GM18909 (cell line): ENCODE data around the gene ZNF398.

Source experiments
- ATAC-seq: cut with Tn5 transposase; IDR thresholded peaks from one replicate; pipeline ENCODE4 v1.9.1; 2021; ENCODE audit warnings: mild to moderate bottlenecking; ENCODE audit not compliant: unreplicated experiment, poor library complexity

The ZNF398 gene

DNA sequence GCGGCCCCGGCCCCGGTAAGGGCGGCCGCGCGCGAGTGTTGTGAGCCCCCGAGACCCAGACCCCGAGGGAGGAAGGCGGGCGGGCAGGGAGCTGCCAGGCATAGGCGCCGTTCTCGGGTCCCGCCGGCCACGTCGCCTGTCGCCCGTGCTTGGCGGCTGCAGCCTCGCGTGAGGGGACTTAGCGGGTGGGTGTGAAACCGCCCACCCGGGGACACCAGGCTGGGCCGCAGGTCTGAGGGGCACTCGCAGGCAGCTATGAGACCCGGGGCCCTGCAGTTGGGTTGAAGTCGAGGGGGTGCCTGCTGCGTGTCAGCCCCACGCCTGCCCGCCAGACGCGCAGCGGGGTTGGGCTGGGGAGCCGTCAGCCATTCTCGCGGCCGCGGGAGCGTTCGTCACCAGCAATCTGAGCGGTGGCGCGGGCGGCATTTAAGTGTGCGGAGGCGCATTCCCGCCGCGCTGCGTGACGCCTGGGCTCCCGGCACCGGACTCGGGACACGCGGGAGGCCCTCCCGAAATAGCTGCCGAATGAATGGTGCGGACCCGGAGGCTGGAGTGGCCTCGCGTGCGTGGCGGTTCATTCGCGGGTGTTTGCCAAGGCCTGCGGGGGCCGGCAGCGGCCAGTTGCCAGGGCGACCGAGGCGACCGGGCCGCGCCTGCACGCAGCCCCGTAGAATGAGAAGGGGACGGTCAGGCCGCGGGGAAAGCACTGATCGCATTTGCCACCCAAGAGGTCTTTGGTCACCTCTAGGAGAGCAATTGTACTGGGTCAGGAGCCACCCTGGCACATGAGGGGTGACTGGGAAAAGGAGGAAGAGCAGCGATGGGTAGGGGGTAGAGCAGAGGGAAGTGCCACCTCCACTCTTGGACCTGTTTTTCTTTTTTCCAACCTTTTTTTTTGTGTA is 750 bp downstream of the ZNF398 start:
- ATAC-seq = peak; percentile 33

GRCh38 chr7:149150981-149151380 is 3.7 kb downstream of the ZNF398 start:
- no peak for ATAC-seq

GRCh38 chr7:149153346-149153745 is 6.1 kb downstream of the ZNF398 start:
- no peak for ATAC-seq

DNA sequence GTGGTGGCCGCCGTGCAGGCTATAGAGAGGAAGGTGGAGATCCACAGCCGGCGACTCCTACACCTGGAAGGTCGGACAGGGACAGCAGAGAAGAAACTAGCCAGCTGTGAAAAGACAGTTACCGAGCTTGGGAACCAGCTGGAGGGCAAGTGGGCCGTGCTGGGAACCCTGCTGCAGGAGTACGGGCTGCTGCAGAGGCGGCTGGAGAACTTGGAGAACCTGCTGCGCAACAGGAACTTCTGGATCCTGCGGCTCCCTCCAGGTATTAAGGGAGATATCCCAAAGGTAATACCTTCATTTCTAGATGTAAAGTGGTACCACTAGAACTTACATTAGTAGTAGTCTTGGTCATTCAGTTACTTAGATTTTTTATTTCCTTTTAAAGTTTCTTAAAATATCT is 6.8 kb downstream of the ZNF398 start:
- ATAC-seq = no peak

- ATAC-seq = no peak
These were observed 9.6 kb downstream of the ZNF398 start for GRCh38 chr7:149156898-149157297.

DNA sequence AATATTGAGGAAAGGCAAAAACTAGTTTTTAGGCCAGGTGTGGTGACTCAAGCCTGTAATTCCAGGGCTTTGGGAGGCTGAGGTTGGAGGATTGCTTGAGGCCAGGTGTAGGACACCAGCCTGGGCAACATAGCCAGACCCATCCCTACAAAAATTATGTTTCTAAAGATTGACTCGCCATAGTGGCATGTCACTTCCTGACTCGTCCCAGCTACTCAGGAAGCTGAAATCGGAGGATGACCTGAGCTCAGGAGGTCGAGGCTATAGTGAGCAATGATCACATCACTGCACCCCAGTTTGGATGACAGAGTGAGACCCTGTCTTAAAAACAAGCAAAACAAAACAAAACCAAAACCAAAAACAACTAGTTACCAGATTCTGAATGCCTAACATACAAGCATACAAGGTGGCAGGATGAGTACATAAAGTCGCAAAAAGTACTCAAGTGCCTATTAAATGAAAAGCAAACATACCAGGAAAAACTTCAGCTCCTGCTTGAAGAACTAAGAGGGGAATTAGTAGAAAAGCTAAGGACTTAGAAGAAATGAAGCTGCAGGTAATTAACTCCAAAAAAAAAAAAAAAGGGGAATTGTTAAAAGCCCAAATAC is 14.1 kb downstream of the ZNF398 start:
- ATAC-seq = no peak

- no peak for ATAC-seq
These were observed 18.9 kb downstream of the ZNF398 start for GRCh38 chr7:149166142-149166541.

- no peak for ATAC-seq
These were observed 19.5 kb downstream of the ZNF398 start for GRCh38 chr7:149166630-149167352.

DNA sequence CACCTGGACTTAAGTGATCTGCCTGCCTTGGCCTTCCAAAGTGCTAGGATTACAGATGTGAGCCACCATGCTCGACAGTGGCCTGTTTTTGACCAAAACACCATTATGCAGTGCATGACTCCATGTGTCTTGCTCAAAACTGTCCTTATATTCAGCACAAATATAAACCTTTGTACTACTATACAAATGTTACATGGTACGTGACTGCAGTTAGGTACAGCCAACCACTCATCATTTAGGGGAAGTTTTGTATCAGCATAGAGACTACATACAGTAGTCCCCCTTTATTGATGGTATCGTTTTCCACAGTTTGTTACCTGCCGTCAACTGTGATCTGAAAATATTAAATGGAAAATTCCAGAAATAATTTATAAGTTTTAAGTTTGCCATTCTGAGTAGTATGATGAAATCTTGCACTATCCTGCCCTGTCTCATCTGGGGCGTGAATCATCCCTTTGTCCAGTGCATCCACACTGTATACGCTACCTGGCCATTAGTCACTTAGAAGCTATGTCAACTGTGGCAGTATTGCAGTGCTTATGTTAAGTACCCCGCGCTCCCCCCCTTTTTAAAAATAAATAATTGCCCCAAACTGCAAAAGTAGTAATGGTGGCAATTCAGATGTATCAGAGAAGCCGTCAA is 24.8 kb downstream of the ZNF398 start:
- no peak for ATAC-seq

DNA sequence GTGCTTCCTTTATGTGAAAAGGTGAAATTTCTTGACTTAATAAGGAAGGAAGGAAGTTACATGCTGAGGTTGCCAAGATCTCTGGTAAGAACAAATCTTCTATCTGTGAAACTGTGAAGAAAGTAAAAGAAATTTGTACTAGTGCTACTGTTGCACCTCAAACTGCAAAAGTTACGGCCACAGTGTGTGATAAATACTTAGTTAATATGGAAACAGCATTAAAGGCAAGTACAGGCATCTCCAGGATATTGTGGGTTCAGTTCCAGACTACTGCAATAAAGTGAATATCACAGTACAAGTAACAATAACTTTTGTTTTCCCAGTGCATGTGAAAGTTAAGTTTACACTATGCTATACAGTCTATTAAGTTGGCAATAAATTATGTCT is 25.3 kb downstream of the ZNF398 start:
- no peak for ATAC-seq

DNA sequence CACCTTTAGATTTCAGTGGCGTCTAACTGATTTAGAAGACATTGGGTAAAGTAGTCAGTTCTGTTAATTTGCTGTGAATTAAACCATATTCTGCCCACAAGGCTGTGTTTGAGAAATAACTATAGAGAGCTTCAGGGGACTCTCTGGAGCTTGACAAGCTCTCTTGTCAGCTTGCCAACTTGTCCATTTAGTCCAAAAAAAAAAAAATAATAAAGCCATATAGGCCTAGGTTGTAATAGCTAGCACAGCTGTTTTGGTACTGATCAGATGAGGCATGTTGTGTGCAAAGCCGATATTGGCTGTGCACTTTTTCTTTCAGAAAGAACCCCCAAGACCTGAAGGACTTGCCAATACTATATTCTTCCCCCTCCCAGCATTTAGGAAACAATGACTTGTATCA is 27.9 kb downstream of the ZNF398 start:
- ATAC-seq = no peak

DNA sequence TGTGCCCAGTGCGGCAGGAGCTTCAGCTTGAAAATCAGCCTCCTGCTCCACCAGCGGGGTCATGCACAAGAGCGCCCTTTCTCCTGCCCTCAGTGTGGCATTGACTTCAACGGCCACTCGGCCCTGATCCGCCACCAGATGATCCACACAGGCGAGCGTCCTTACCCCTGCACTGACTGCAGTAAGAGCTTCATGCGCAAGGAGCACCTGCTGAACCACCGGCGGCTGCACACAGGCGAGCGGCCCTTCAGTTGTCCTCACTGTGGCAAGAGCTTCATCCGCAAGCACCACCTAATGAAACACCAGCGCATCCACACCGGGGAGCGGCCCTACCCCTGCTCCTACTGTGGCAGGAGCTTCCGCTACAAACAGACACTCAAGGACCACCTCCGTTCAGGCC is 32.0 kb downstream of the ZNF398 start:
- no peak for ATAC-seq

GRCh38 chr7:149180722-149181449 is 33.6 kb downstream of the ZNF398 start:
- ATAC-seq = no peak

DNA sequence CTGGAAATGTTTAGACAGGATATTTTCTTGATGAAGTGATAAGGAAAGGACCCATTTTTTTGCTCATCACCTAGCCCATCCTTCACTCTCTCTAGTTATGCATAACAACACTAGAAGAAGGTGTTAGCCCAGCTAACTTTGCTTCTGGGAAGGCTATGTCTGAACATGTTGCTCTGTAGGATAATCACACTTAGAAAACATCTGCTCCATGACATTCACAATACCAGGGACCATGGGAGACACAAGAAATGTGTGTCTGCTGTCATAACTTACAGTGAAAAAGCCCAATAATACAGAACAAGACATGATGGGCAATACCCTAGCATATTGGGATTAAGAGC is 34.2 kb downstream of the ZNF398 start:
- ATAC-seq = no peak

DNA sequence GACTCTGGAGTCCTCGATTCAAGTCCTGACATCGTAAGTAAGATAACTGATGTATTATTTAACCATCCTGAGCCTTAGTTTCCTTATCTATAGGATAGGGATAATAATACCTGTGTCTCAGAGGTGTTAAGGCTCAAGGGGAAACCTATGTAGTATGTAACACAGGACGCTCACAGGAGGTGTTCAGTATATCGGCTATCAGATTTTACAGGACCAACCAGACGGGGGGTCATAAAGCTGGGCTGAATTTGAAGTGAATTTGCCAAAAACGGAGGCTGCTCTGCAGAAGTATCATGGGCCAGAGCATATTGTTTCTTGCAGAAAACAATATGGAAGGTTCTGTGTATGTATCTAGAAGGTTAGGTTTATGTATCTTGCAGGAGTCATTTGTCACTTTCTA is 37.0 kb downstream of the ZNF398 start:
- ATAC-seq = no peak

GRCh38 chr7:149188213-149188612 is 41.0 kb downstream of the ZNF398 start:
- no peak for ATAC-seq

DNA sequence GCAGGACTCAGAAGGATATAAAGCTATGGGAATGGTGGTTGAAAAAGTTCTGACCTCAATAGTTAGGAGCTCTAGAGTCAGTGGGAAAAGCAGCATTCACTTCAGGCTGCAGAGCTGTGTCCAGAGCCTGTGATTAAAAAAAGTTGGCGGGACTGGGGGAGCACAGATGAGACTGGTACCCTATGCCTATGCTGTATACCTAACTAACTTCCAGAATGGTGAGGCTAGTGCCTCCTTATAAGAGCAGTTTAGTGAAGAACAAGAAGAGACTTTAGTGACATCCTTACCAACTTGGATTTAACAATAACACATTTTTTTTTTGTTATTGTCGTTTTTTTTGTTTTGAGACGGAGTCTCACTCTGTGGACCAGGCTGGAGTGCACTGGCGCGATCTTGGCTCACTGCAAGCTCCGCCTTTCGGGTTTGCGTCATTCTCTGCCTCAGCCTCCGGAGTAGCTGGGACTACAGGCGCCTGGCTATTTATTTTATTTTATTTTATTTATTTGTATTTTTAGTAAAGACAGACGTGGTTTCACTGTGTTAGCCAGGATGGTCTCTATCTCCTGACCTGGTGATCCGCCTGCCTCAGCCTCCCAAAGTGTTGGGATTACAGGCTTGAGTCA is 41.5 kb downstream of the ZNF398 start:
- ATAC-seq = no peak

DNA sequence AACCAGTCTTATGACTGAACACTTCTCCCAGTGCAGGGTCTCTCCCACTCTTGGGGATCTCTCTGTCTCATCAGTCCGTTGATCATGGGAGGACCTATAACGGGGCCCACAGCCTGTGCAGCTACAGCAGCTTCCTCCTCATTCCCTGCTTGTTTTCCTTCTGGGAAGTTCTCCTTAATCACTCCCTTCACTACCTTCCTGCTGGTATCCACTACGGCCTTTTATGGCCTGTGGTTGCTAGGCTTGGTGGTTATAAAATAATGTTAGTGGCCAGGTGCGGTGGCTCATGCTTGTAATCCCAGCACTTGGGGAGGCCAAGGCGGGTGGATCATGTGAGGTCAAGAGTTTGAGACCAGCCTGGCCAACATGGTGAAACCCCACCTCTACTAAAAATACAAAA is 44.6 kb downstream of the ZNF398 start:
- ATAC-seq = no peak

DNA sequence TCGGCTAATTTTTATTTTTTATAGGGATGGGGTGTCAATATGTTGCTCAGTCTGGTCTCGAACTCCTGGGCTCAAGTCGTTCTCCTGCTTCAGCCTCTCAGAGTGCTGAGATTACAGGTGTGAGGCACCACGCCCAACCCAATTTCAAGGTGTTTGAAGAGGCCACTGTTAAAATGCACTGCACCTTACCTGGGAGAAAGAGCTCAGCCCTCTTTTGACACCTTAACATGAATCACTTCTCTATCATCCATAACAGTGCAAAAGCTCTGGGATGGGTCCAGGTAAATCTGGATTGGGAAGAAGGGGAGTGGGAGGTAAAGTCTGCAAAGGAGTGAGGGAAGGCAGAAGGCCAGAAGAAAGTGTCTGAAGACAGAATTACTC is 47.5 kb downstream of the ZNF398 start:
- ATAC-seq = no peak
